ENCODE measurements around the gene C20orf204.

C20orf204 gene

GRCh38 chr20:64027981-64028685 lies 7.8 kb upstream of the C20orf204 start:
- DNase-seq = no peak

DNA sequence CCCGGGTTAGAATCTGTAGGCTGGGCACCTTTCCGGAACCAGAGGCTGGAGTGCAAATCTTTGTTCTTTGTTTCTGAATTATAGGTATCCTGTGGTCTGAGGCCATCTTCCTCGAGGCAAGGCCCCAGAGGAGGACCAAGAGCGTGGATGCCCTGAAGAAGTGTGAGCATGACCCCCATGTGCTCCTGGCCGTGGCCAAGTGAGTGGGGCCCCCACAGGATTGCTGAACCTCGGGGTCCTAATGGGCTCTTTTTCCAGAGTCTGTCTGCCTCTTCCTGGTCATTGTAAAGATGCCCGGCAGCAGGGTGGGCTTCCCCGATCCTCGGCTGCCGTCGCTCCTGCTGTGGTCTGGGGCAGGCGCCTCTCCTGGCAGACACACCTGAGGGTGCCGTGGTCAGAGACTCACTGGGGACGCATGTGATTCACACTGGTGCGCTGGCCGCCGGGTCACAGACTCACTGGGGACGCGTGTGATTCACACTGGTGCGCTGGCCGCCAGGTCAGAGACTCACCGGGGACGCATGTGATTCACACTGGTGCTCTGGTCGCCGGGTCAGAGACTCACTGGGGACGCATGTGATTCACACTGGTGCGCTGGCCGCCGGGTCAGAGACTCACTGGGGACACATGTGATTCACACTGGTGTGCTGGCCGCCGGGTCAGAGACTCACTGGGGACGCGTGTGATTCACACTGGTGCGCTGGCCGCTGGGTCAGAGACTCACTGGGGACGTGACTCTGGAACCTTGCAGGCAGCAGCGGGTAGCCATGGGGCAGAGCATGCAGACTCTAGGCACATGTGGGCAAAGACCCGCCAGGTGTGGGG lies 6.5 kb upstream of the C20orf204 start:
- no peak for DNase-seq

DNA sequence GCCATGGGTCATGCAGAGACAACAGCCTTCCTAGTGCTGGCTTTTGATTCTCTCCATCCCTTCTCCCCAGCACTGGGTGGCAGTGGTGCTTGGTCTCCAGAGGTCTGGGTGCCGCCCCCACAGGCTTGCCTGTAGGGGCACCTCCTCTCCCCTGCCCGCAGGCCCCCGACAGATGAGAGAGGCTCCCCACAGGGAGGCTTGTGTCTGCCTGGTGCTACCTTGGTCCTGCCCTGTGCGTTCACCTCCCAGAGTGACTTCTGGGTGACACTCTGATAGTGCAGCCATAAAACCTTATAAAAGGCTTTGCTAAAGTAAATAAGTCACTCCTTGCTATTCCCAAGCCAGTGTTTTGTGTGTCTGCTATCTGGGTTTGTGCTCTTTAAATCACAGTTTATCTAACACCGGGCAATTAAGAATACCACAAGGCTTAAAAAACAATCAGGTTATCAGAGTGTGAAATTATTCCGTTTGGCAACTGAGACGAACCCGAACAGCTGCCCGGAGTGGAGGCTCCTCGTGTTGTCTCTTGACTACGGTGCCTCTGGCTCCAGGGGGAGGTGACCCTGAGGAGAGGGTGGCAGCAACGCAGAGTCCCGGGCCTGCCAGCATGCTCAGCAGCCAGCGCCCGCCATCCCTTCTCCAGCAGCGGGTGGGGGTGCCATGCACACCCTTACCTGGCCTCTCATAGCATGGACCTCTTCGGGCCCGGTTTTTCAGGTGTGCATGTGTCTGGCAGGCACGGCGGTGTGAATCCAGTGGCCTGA lies 5.4 kb upstream of the C20orf204 start:
- no peak for DNase-seq

DNA sequence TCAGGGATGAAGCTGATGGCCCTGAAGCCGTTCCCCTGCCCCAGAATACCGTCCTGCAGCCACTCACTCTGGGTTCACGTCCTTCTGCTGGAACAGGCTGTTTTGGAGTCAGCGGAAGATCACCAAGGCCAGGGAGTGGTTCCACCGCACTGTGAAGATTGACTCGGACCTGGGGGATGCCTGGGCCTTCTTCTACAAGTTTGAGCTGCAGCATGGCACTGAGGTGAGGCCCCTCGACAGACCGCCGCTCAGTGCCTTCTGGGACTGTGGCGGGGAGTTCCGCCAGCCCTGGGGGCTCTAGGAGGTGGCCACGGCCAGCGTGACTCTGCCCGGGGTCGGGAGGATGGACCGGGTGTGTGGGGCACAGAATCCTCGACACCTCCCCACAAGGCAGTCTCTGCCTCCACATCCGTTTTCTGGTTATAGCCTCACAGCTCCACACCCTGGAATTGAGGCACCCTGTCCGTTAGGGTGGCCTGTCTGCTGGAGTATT lies 4.1 kb upstream of the C20orf204 start:
- no peak for DNase-seq

GRCh38 chr20:64032706-64033624 lies 3.0 kb upstream of the C20orf204 start:
- DNase-seq = no peak

- DNase-seq = no peak
Observed at GRCh38 chr20:64033981-64034493, 1.9 kb upstream of the C20orf204 start.

- DNase-seq = peak; percentile 49
Observed at GRCh38 chr20:64035066-64035932, 683 bp upstream of the C20orf204 start.

DNA sequence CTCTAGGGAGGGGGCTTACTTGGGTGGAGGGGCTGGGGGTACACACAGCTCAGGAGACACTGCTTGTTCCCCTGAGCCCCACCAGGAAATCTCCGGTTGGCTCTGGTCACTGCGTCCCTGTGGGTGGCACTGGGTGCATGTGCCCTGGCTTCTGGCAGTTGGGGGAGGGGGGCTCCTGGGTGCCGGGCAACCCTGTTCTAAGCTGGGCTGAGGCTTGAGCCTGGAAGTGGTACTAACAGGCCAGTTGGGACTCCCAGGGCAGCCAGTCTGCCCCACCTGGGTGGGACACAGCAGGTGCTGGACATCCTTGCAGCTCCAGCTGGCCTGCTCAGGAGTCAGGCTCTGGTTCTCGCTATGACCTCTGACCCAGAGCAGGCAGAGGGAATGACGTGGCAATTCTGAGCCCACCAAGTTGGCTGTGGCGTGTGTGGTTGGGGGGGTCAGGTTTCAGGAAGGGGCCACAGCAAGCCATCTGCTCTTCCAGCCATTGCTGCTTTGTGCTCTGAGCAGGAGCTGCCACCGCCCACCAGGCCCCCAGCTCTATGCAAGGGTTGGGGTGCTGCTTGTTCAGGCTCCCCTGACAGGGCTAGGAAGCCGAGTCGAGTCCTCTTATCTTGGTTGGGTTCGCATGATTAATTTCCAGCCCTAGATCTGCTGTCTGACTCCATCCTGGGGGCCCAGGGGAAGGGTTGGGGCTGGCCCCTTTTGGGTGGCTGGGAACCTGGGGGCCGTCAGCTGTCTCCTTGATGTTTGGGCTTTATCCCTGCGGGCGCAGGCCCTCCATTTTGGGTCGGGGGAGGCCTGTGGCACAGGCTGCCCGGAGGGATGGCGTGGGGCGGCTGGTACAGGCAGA lies 590 bp downstream of the C20orf204 start:
- peak; percentile 25 for DNase-seq

DNA sequence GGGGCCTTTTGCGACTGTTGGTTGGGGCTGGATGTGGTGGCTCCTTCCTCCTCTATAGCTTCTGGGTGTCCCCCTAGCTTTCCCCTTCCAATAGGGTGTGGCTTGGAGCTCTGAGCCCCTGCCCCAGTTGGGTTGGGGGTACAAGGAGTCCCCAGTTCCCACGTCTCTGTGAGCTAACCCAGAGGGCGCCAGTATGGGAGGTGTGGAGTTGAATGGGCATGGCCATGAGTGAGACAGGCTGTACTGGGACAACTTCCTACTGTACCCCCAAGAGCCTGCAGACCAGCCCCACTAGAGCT lies 1.2 kb downstream of the C20orf204 start:
- DNase-seq = no peak

DNA sequence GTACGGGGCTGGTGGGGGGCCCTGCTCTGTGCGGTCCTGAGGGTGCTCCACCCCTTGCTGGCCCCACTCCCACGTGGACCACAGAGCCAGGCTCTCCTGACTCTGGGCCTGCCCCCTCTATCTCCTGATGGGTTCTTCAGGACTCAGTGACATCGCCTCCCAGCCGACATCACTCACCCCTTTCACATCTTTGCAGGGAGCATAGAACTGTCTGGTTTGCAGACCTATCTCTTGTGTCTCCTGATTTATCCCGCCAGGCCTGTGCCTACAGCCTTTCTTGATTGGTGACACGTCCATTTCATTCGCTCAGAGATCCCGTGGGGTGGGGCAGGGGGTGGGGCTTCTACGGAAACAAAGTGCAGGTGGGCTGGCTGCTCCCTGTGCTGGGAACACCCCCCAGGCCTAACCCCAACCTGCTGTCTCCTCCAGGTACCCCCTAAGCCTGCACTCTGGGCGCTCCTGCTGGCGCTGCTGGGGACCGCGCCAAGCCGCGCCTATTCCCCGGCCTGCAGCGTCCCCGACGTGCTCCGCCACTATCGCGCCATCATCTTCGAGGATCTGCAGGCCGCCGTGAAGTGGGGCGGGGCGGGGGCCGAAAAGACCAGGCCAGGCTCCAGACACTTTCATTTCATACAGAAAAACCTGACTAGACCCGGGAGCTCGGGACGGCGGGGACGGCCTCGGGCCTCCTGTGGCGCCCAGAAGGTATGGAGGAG lies 1.7 kb downstream of the C20orf204 start:
- DNase-seq = no peak

GRCh38 chr20:64038224-64038564 lies 2.2 kb downstream of the C20orf204 start:
- no peak for DNase-seq

- peak; percentile 72 for DNase-seq
Observed at GRCh38 chr20:64038565-64039292, 2.7 kb downstream of the C20orf204 start.

DNA sequence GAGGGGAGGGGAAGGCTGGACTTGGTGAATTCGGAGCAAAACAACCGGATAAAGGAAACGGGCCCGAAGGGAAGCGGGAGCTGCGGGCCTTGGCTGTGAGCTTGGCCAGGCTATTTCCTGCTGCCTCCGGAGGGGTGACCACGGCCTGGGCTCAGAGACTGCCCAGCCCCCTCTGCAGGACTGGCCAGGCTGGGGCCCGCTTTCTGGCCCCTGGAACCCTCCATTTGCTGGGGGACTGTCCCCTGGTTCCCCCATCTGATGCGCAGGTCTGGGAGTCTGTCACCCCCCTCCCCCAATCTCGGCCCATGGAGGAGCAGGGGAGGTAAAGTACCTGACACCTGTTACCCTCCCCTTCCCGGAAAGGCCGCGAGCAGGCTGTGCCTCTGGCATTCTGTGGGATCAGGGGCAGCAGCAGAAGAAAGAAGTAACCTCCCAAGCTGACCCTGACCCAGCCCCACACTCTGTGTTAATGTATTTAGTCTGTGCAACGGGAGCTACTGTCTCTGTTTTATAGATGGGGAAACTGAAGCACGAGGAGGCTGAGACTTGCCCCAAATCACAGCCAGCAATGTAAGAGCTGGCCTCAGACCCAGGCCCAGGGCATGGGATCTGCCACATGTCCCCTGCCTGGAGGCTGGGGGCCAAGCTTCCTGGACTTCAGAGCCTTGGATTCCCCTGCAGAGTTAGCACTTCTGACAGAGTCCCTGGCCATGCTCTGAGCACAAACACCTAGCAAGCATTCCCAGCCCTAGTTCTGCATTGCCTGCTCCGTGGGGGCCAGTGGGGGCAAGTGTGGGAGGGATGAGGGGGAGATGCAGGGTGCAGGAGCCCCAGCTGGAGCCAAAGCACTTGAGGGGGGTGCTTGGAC lies 3.5 kb downstream of the C20orf204 start:
- no peak for DNase-seq

DNA sequence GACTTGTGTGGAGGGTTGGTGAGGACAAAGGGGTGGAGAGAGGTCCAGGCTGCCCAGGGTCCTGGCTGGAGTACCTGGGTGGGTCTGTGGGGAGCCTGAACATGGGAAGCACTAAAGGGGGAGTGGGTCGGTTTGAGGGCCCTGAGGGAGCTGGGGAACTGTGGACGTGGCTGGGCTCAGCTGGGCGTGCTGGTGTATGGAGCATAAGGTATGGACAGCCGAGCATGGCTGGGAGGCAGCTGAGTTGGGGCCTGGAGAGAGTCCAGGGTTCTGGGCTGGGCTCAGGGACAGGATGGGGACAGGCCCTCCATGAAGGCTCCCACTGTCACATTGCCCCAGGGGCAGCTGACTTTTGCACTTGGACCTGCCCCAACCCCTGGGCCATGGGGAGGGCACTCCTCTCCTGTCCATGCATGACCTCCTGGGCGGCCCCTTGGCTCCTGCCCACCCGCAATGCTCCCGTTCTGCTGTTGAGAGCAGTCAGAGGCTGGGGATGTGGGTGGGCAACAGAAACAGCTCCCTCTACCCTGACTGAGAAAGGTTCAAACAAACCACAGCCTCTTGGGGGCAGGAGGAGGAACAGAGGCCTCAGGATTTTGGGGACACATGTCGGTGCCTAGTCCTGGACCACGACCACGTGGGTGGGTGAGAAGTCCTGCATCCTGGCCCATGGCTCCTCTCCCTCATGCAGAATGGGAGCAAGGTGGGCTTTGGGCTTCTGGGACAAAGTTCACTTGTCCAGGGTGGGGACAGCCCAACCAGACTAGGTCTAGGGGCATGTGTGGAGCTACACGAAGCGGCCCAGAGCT lies 4.5 kb downstream of the C20orf204 start:
- DNase-seq = no peak

GRCh38 chr20:64041040-64041780 lies 5.2 kb downstream of the C20orf204 start:
- DNase-seq = no peak

DNA sequence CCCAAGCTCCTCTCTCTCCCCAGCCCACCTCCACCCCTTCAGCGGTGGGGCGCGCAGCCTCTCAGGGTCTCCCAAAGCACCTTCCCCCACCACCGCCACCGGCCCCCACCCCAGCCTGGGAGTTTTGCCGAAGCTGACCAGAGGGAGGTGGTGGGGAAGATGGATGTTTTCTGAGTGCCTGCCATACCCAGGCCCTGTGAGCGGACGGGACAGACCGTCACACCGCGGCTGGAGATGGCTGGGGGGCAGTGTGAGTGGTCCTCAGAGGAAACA lies 5.7 kb downstream of the C20orf204 start:
- no peak for DNase-seq

All from stimulated activated CD4-positive, alpha-beta T cell treated with anti-CD3 and anti-CD28 coated beads, Interleukin-1b, Interleukin-23, amount 100 ng/mL, for 48 hours (primary cell).